Neural cell (in vitro differentiated cells): ENCODE results near the gene VSTM4. TPM values are rescaled to one million over a fixed set of nuclear protein-coding genes. Genes with fewer than 3 reads are reported as not detected.

ENCODE experiments used
- H2AFZ ChIP-seq: fragments of 200-600, 300-800 bp; sonication (generic), shearing (Covaris generic); 2 replicates; pipeline ENCODE4 v1.6.0; 2014; ENCODE audit warnings: low read depth, mild to moderate bottlenecking, antibody characterized with exemption, low read length, moderate library complexity
- H3F3A ChIP-seq: fragments of 200-600 bp; shearing (Covaris generic); 2 replicates; pipeline ENCODE4 v1.6.1; 2016; ENCODE audit warnings: mild to moderate bottlenecking, moderate library complexity, mixed read lengths, antibody characterized with exemption, low read length; ENCODE audit not compliant: insufficient read depth, poor library complexity, severe bottlenecking
- H3K27ac ChIP-seq: fragments of 200-600, 300-800 bp; sonication (generic), shearing (Covaris generic); 2 replicates; pipeline ENCODE4 v1.5.1; 2014; ENCODE audit warnings: mild to moderate bottlenecking, low read length, moderate library complexity
- H3K27me3 ChIP-seq: fragments of 300-800, 200-600 bp; sonication (generic), shearing (Covaris generic); 2 replicates; pipeline ENCODE4 v1.6.0; 2014; ENCODE audit warnings: mild to moderate bottlenecking, low read depth, low read length, moderate library complexity; ENCODE audit not compliant: insufficient read depth
- H3K36me3 ChIP-seq: fragments of 300-800, 200-600 bp; sonication (generic), shearing (Covaris generic); 2 replicates; pipeline ENCODE4 v1.5.1; 2014; ENCODE audit warnings: mild to moderate bottlenecking, antibody characterized with exemption, low read length, moderate library complexity; ENCODE audit not compliant: insufficient read depth
- H3K4me2 ChIP-seq: fragments of 300-800, 200-600 bp; sonication (generic), shearing (Covaris generic); 2 replicates; pipeline ENCODE4 v1.6.0; 2014; ENCODE audit warnings: mild to moderate bottlenecking, low read length
- H3K4me3 ChIP-seq: fragments of 300-800, 200-600 bp; sonication (generic), shearing (Covaris generic); 2 replicates; pipeline ENCODE4 v1.5.1; 2014; ENCODE audit warnings: mild to moderate bottlenecking, low read length, moderate library complexity
- H3K79me2 ChIP-seq: fragments of 200-600 bp; shearing (Covaris generic); replicated peaks from 2 replicates; pipeline ENCODE4 v1.6.0; 2014; ENCODE audit warnings: mild to moderate bottlenecking, low read length, moderate library complexity; ENCODE audit not compliant: insufficient read depth
- H3K9ac ChIP-seq: fragments of 300-800, 200-600 bp; sonication (generic), shearing (Covaris generic); 2 replicates; pipeline ENCODE4 v1.6.1; 2016; ENCODE audit warnings: mild to moderate bottlenecking, low read length, mixed read lengths
- H3K9me2 ChIP-seq: fragments of 200-600 bp; shearing (Covaris generic); 2 replicates; pipeline ENCODE4 v1.6.1; 2016; ENCODE audit warnings: mild to moderate bottlenecking, low read length, mixed read lengths; ENCODE audit not compliant: insufficient read depth
- H3K9me3 ChIP-seq: fragments of 200-600, 300-800 bp; sonication (generic), shearing (Covaris generic); 2 replicates; pipeline ENCODE4 v1.6.1; 2016; ENCODE audit warnings: mild to moderate bottlenecking, mixed run types, low read length, moderate library complexity, mixed read lengths
- H4K20me1 ChIP-seq: fragments of 200-600 bp; shearing (Covaris generic); 2 replicates; pipeline ENCODE4 v1.6.1; 2016; ENCODE audit warnings: mild to moderate bottlenecking, mixed run types; ENCODE audit not compliant: insufficient read depth
- EP300 ChIP-seq: fragments of 450-650 bp; conservative IDR thresholded peaks from 2 replicates; pipeline ENCODE4 v1.6.1; 2014; ENCODE audit warnings: antibody characterized with exemption, mild to moderate bottlenecking, moderate library complexity; ENCODE audit not compliant: poor library complexity, severe bottlenecking
- EZH2 ChIP-seq: fragments of 200-600, 300-800 bp; shearing (Covaris generic), sonication (generic); IDR thresholded peaks from 2 replicates; pipeline ENCODE4 v1.6.1; 2014; ENCODE audit warnings: antibody characterized with exemption, low read length, borderline replicate concordance, mild to moderate bottlenecking; ENCODE audit not compliant: insufficient read depth, poor library complexity, severe bottlenecking
- MXI1 ChIP-seq: fragments of 450-650 bp; conservative IDR thresholded peaks from 2 replicates; pipeline ENCODE4 v1.6.1; 2014; ENCODE audit warnings: antibody characterized with exemption, mild to moderate bottlenecking; ENCODE audit not compliant: poor library complexity, severe bottlenecking
- POLR2AphosphoS5 ChIP-seq: IDR thresholded peaks from 2 replicates; pipeline ENCODE4 v1.6.1; 2012
- RAD21 ChIP-seq: fragments of 450-650 bp; conservative IDR thresholded peaks from 2 replicates; pipeline ENCODE4 v1.6.1; 2014; ENCODE audit warnings: antibody characterized with exemption, mild to moderate bottlenecking, moderate library complexity
- SMC3 ChIP-seq: fragments of 450-650 bp; conservative IDR thresholded peaks from 2 replicates; pipeline ENCODE4 v1.6.1; 2014; ENCODE audit warnings: antibody characterized with exemption, mild to moderate bottlenecking, moderate library complexity; ENCODE audit not compliant: poor library complexity
- TAF1 ChIP-seq: IDR thresholded peaks from 2 replicates; pipeline ENCODE4 v1.6.1; 2012; ENCODE audit warnings: low read depth
- polyA plus RNA-seq: library from polyadenylated mRNA; depleted of rRNA; stranded (reverse); fragments of >200 nt; gene quantifications from 2 replicates; pipeline ENCODE4 v1.2.3, GENCODE V29; 2014
- TF ChIP-seq, protein P1 (sequence below): IDR thresholded peaks from 2 replicates; pipeline ENCODE4 v1.6.1; 2012; ENCODE audit warnings: borderline replicate concordance
- TF ChIP-seq, protein P2 (sequence below): fragments of 450-650 bp; IDR thresholded peaks from 2 replicates; pipeline ENCODE4 v1.5.1; 2014; ENCODE audit warnings: antibody characterized with exemption, mild to moderate bottlenecking, moderate library complexity; ENCODE audit not compliant: poor library complexity, severe bottlenecking

Gene VSTM4
- polyA plus RNA-seq, 1 donor from 2014 or later = 0.52 TPM

DNA sequence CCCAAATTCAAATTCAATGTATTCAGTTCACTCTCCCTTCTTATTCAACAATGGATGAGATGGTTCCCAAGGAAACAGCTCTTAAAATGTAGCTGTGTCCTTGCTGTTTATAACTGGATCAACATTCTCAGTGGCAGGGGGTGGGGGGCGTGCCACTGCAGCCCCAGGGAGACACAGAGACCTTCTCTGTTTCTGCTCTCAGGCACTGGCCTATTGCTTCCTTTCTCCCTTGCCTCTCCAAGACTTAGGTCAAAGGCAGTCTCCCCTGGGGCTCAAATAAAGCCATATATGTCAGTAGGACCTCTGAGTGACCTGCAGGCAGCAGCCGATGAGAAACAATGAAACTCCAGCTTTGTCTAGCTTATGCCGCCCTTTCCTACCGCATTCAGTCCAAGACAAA is 20.7 kb downstream of the VSTM4 start:
- Histone ChIP-seq H3K27me3 (no peaks in the 10 kb centered on the region), H4K20me1 (no peaks in the 10 kb centered on the region), H3K9me2 (no peaks in the 10 kb centered on the region), H3K27ac (no peak overlapping the region), H3K9ac (no peak overlapping the region), H3K9me3 (no peaks in the 10 kb centered on the region), H3K36me3 (no peaks in the 10 kb centered on the region), H3K79me2 (no peaks in the 10 kb centered on the region), H3F3A (no peaks in the 10 kb centered on the region), H3K4me2 (no peak overlapping the region), H3K4me3 (no peak overlapping the region), H2AFZ (no peak overlapping the region)
- TF ChIP-seq RAD21 = no peak
- no peak for TF ChIP-seq TAF1
- TF ChIP-seq MXI1 = no peak
- TF ChIP-seq, protein P1, sequence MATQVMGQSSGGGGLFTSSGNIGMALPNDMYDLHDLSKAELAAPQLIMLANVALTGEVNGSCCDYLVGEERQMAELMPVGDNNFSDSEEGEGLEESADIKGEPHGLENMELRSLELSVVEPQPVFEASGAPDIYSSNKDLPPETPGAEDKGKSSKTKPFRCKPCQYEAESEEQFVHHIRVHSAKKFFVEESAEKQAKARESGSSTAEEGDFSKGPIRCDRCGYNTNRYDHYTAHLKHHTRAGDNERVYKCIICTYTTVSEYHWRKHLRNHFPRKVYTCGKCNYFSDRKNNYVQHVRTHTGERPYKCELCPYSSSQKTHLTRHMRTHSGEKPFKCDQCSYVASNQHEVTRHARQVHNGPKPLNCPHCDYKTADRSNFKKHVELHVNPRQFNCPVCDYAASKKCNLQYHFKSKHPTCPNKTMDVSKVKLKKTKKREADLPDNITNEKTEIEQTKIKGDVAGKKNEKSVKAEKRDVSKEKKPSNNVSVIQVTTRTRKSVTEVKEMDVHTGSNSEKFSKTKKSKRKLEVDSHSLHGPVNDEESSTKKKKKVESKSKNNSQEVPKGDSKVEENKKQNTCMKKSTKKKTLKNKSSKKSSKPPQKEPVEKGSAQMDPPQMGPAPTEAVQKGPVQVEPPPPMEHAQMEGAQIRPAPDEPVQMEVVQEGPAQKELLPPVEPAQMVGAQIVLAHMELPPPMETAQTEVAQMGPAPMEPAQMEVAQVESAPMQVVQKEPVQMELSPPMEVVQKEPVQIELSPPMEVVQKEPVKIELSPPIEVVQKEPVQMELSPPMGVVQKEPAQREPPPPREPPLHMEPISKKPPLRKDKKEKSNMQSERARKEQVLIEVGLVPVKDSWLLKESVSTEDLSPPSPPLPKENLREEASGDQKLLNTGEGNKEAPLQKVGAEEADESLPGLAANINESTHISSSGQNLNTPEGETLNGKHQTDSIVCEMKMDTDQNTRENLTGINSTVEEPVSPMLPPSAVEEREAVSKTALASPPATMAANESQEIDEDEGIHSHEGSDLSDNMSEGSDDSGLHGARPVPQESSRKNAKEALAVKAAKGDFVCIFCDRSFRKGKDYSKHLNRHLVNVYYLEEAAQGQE = no peak
- TF ChIP-seq POLR2AphosphoS5 = no peak
- no peak for TF ChIP-seq EP300
- TF ChIP-seq EZH2 = no peak
- TF ChIP-seq SMC3 = no peak

DNA sequence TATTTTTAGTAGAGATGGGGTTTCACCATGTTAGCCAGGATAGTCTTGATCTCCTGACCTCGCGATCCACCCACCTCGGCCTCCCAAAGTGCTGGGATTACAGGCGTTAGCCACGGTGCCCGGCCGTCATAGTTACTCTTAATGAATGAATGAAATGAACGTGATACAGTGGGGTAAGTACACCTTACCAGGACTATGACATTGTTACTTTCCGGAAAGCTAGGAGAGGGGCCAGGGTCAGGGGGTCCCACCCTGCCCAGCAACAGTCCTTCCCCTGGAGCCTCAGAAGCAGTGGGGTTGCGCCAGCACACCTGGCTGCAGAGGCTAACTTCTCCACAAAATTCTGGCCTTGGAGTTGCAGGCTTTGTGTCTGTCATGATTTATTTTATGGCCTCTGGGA is 21.4 kb downstream of the VSTM4 start:
- Histone ChIP-seq H2AFZ (no peak overlapping the region), H3K9me3 (no peaks in the 10 kb centered on the region), H3K27ac (no peak overlapping the region), H4K20me1 (no peaks in the 10 kb centered on the region), H3K9ac (no peak overlapping the region), H3K4me3 (no peak overlapping the region), H3K9me2 (no peaks in the 10 kb centered on the region), H3K27me3 (no peaks in the 10 kb centered on the region), H3F3A (no peaks in the 10 kb centered on the region), H3K79me2 (no peaks in the 10 kb centered on the region), H3K4me2 (no peak overlapping the region), H3K36me3 (no peaks in the 10 kb centered on the region)
- no peak for TF ChIP-seq RAD21
- TF ChIP-seq, protein P2, sequence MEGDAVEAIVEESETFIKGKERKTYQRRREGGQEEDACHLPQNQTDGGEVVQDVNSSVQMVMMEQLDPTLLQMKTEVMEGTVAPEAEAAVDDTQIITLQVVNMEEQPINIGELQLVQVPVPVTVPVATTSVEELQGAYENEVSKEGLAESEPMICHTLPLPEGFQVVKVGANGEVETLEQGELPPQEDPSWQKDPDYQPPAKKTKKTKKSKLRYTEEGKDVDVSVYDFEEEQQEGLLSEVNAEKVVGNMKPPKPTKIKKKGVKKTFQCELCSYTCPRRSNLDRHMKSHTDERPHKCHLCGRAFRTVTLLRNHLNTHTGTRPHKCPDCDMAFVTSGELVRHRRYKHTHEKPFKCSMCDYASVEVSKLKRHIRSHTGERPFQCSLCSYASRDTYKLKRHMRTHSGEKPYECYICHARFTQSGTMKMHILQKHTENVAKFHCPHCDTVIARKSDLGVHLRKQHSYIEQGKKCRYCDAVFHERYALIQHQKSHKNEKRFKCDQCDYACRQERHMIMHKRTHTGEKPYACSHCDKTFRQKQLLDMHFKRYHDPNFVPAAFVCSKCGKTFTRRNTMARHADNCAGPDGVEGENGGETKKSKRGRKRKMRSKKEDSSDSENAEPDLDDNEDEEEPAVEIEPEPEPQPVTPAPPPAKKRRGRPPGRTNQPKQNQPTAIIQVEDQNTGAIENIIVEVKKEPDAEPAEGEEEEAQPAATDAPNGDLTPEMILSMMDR = no peak
- TF ChIP-seq, protein P1 = no peak
- TF ChIP-seq EP300 = no peak
- TF ChIP-seq MXI1 = no peak
- no peak for TF ChIP-seq EZH2
- no peak for TF ChIP-seq SMC3
- TF ChIP-seq TAF1 = no peak
- TF ChIP-seq POLR2AphosphoS5 = no peak
